SU-DHL-6 (cell line): ENCODE measurements around the gene TCF4.

Source experiments
- H2AFZ ChIP-seq: fragments of 200-600 bp; sonication (generic); 2 replicates; pipeline ENCODE4 v1.6.1; 2014; ENCODE audit warnings: low read depth, mild to moderate bottlenecking, moderate library complexity, mixed read lengths, antibody characterized with exemption, low read length; ENCODE audit not compliant: severe bottlenecking
- H3F3A ChIP-seq: fragments of 200-600 bp; shearing (Covaris generic); 2 replicates; pipeline ENCODE4 v1.6.0; 2016; ENCODE audit warnings: antibody characterized with exemption, mild to moderate bottlenecking; ENCODE audit not compliant: insufficient read depth
- H3K27ac ChIP-seq: fragments of 200-600 bp; sonication (generic); 2 replicates; pipeline ENCODE4 v1.5.1; 2016; ENCODE audit warnings: low read depth, mild to moderate bottlenecking, low read length, moderate library complexity, mixed read lengths
- H3K27me3 ChIP-seq: fragments of 200-600 bp; sonication (generic), shearing (Covaris generic); 2 replicates; pipeline ENCODE4 v1.6.0; 2014; ENCODE audit warnings: mild to moderate bottlenecking, low read length
- H3K36me3 ChIP-seq: fragments of 200-600 bp; sonication (generic); 2 replicates; pipeline ENCODE4 v1.6.1; 2014; ENCODE audit warnings: mild to moderate bottlenecking, low read length, mixed read lengths
- H3K4me2 ChIP-seq: fragments of 300-600, 200-600 bp; shearing (Covaris generic), sonication (generic); 2 replicates; pipeline ENCODE4 v1.6.0; 2014; ENCODE audit warnings: low read length, low read depth, mild to moderate bottlenecking; ENCODE audit not compliant: poor library complexity, severe bottlenecking
- H3K4me3 ChIP-seq: fragments of 200-600 bp; sonication (generic); 2 replicates; pipeline ENCODE4 v1.5.1; 2014; ENCODE audit warnings: antibody characterized with exemption, low read length, mild to moderate bottlenecking, mixed read lengths; ENCODE audit not compliant: insufficient read depth, poor library complexity, severe bottlenecking
- H3K79me2 ChIP-seq: fragments of 200-600 bp; sonication (generic); 2 replicates; pipeline ENCODE4 v1.6.1; 2014; ENCODE audit warnings: mild to moderate bottlenecking, low read length, moderate library complexity; ENCODE audit not compliant: insufficient read depth
- H3K9ac ChIP-seq: fragments of 200-600 bp; sonication (generic); 2 replicates; pipeline ENCODE4 v1.7.0; 2014; ENCODE audit warnings: mild to moderate bottlenecking, low read length
- H3K9me2 ChIP-seq: fragments of 200-600 bp; sonication (generic); replicated peaks from 2 replicates; pipeline ENCODE4 v1.6.1; 2014; ENCODE audit warnings: low read length; ENCODE audit not compliant: insufficient read depth
- H3K9me3 ChIP-seq: fragments of 200-600 bp; sonication (generic); 2 replicates; pipeline ENCODE4 v1.6.1; 2014; ENCODE audit warnings: low read length, mixed read lengths; ENCODE audit not compliant: insufficient read depth
- H4K20me1 ChIP-seq: fragments of 200-600 bp; sonication (generic); 2 replicates; pipeline ENCODE4 v1.6.1; 2014; ENCODE audit warnings: low read depth, mild to moderate bottlenecking, antibody characterized with exemption, low read length, moderate library complexity, mixed read lengths
- EZH2phosphoT487 ChIP-seq: fragments of 200-600 bp; sonication (generic), shearing (Covaris generic); conservative IDR thresholded peaks from 2 replicates; pipeline ENCODE4 v1.6.1; 2018; ENCODE audit warnings: mild to moderate bottlenecking, antibody characterized with exemption, low read length, moderate library complexity, mixed read lengths
- TF ChIP-seq, protein P1 (sequence below): fragments of 200-600 bp; sonication (generic); IDR thresholded peaks from one replicate; pipeline ENCODE4 v1.5.1; 2017; ENCODE audit warnings: antibody characterized with exemption, mild to moderate bottlenecking, low read length, moderate library complexity; ENCODE audit not compliant: insufficient read depth, poor library complexity, severe bottlenecking

Gene TCF4

DNA sequence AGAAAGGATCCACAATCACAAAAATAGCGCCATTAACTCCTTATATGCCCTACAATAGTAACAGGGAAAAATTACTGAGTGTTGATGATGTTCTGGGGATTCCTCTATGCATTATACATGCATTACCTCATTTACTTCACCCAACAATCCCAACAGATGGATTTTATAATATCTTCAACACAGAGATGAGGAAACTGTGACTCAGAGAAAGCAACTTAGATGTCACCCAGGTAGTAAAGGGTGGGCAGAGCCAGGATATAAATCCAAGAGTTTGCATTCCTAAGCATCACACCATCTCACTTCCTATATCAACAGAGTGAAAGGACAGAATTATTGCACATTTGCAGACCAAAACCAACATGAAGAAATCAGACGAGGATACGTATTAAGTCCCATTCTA, 144.2 kb downstream of the TCF4 start:
- no peak overlapping the region for H3K4me2 ChIP-seq

DNA sequence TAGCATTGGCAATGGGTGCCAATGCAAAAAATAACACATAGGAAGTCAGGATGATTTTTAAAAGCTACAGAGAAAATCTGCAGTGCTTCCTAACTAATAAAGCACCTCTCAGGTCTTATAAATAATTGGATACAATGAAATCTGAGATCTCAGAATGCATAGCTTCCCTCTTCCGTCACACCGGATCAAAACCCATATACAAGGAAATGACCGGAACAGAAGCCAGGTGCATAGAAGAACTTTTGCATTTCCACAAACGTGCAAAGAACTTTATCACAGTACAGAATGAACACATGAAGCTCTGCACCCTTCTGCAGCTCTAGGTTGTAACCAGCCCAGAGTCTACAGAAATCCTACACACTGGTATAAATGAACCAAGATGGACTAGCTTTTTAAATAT, 145.4 kb downstream of the TCF4 start:
- Histone ChIP-seq H3K9me3 (peaks cover 5% of the 10 kb centered on the region; the same call in 1 of the 2 replicates), H3K4me2 (no peak overlapping the region), H3K79me2 (no peaks in the 10 kb centered on the region), H3K27me3 (no peaks in the 10 kb centered on the region), H3K9ac (no peak overlapping the region), H4K20me1 (no peaks in the 10 kb centered on the region), H3K36me3 (no peaks in the 10 kb centered on the region), H3K4me3 (no peak overlapping the region), H3F3A (no peaks in the 10 kb centered on the region), H3K27ac (no peak overlapping the region), H3K9me2 (no peaks in the 10 kb centered on the region), H2AFZ (no peak overlapping the region)
- TF ChIP-seq, protein P1, sequence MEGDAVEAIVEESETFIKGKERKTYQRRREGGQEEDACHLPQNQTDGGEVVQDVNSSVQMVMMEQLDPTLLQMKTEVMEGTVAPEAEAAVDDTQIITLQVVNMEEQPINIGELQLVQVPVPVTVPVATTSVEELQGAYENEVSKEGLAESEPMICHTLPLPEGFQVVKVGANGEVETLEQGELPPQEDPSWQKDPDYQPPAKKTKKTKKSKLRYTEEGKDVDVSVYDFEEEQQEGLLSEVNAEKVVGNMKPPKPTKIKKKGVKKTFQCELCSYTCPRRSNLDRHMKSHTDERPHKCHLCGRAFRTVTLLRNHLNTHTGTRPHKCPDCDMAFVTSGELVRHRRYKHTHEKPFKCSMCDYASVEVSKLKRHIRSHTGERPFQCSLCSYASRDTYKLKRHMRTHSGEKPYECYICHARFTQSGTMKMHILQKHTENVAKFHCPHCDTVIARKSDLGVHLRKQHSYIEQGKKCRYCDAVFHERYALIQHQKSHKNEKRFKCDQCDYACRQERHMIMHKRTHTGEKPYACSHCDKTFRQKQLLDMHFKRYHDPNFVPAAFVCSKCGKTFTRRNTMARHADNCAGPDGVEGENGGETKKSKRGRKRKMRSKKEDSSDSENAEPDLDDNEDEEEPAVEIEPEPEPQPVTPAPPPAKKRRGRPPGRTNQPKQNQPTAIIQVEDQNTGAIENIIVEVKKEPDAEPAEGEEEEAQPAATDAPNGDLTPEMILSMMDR: no peak

More for the DNA sequence above, 144.2 kb downstream of the TCF4 start:
- TF ChIP-seq EZH2phosphoT487: no peak
- TF ChIP-seq, protein P1: no peak
- Histone ChIP-seq H3K4me3 (no peak overlapping the region), H3K27ac (no peak overlapping the region), H3K36me3 (no peaks in the 10 kb centered on the region), H2AFZ (no peak overlapping the region), H3K27me3 (no peaks in the 10 kb centered on the region), H3K9ac (no peak overlapping the region), H3K79me2 (no peaks in the 10 kb centered on the region), H3F3A (no peaks in the 10 kb centered on the region), H3K9me3 (peaks cover 5% of the 10 kb centered on the region; the same call in 1 of the 2 replicates), H4K20me1 (no peaks in the 10 kb centered on the region), H3K9me2 (no peaks in the 10 kb centered on the region)

DNA sequence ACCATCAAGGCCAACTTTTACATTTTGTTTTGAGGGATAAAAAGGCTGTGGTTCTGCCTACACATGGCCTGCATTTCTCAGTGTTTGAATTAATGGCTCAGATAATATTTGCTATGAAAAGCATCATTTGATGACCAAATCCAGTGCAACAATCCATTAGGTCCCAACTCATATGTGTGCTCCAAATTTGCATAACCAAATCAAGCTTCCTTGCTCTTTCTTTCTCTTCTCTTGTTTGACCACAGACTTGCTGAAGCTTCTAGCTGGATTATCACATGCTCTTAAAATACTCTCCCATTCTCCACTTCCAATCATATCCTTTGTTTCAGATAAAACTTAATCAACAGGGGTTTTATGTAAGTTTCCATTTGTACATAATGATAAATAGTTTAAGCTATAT, 147.0 kb downstream of the TCF4 start:
- Histone ChIP-seq H3K36me3 (no peaks in the 10 kb centered on the region), H3K79me2 (no peaks in the 10 kb centered on the region), H3K4me3 (no peak overlapping the region), H3K27me3 (no peaks in the 10 kb centered on the region), H3K9me2 (no peaks in the 10 kb centered on the region), H3K9me3 (peaks cover 5% of the 10 kb centered on the region; the same call in 1 of the 2 replicates), H2AFZ (no peak overlapping the region), H3K9ac (no peak overlapping the region), H3K4me2 (no peak overlapping the region), H4K20me1 (no peaks in the 10 kb centered on the region), H3F3A (no peaks in the 10 kb centered on the region), H3K27ac (no peak overlapping the region)
- no peak for TF ChIP-seq EZH2phosphoT487
- TF ChIP-seq, protein P1: no peak

DNA sequence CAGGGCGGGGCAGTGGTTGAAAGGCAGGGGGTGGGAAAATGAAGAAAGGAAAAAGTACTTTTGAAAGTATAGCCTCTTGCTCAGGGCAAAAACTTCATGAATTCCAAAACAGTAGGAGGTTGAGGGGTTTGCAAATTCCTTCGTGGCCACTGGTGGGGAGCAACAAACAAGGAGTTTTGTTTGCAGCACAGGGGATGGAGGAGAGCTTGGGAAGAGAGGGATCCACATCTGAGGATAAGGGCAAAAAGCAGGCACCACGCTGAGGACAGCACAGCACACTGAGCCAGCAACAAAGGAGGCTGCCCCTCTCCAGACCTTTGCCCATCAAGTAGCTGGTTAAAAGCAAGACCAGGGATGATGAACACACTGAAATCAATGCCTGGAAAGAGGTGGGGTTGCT, 148.9 kb downstream of the TCF4 start:
- no peak overlapping the region for H3K9ac ChIP-seq
- H3K4me2 ChIP-seq: no peak overlapping the region

More for the DNA sequence above, 148.9 kb downstream of the TCF4 start:
- no peaks in the 10 kb centered on the region for H3K27me3 ChIP-seq
- no peaks in the 10 kb centered on the region for H3K79me2 ChIP-seq
- H3K9me2 ChIP-seq: no peaks in the 10 kb centered on the region
- H3K36me3 ChIP-seq: no peaks in the 10 kb centered on the region
- H3K27ac ChIP-seq: no peak overlapping the region
- no peaks in the 10 kb centered on the region for H4K20me1 ChIP-seq
- H2AFZ ChIP-seq: no peak overlapping the region
- peaks cover 2% of the 10 kb centered on the region; the same call in 1 of the 2 replicates for H3K9me3 ChIP-seq
- H3K4me3 ChIP-seq: no peak overlapping the region
- TF ChIP-seq EZH2phosphoT487: no peak
- TF ChIP-seq, protein P1: no peak
- no peaks in the 10 kb centered on the region for H3F3A ChIP-seq
